Endodermal cell (in vitro differentiated cells): Measurements from ENCODE around the gene KLF5. TPM values are rescaled to one million over a fixed set of nuclear protein-coding genes. Genes with fewer than 3 reads are reported as not detected.
A peak's percentile ranks its signal among the peaks of the same experiment; 100 is the strongest.

Source experiments
- DNase-seq: peaks from one replicate; pipeline ENCODE4 v3.0.0-alpha.2; 2017
- H3K27ac ChIP-seq: 2 replicates; pipeline ENCODE4 v1.5.1; 2013; ENCODE audit warnings: mild to moderate bottlenecking, low read depth, low read length, moderate library complexity
- H3K27me3 ChIP-seq: 2 replicates; pipeline ENCODE4 v1.6.1; 2013; ENCODE audit warnings: mild to moderate bottlenecking, low read length, moderate library complexity; ENCODE audit not compliant: insufficient read depth, control insufficient read depth, poor library complexity, severe bottlenecking
- H3K36me3 ChIP-seq: 2 replicates; pipeline ENCODE4 v1.7.0; 2013; ENCODE audit warnings: mild to moderate bottlenecking, low read length, moderate library complexity; ENCODE audit not compliant: control insufficient read depth, insufficient read depth
- H3K4me1 ChIP-seq: one replicate; pipeline ENCODE4 v1.7.0; 2013; ENCODE audit warnings: low read length; ENCODE audit not compliant: control insufficient read depth, insufficient read depth
- H3K4me3 ChIP-seq: 2 replicates; pipeline ENCODE4 v1.5.1; 2013; ENCODE audit warnings: mild to moderate bottlenecking, low read length, moderate library complexity
- H3K9ac ChIP-seq: 2 replicates; pipeline ENCODE4 v1.6.1; 2013; ENCODE audit warnings: mild to moderate bottlenecking, low read length, moderate library complexity; ENCODE audit not compliant: poor library complexity, severe bottlenecking; ENCODE audit errors: extremely low read depth
- H3K9me3 ChIP-seq: 2 replicates; pipeline ENCODE4 v1.6.1; 2013; ENCODE audit warnings: mild to moderate bottlenecking, low read length, moderate library complexity; ENCODE audit not compliant: control insufficient read depth
- H3K27ac Mint-ChIP-seq: 2 replicates; pipeline ENCODE4 v1.8.0; 2020; ENCODE audit warnings: mixed read lengths
- H3K27me3 Mint-ChIP-seq: 2 replicates; pipeline ENCODE4 v1.8.0; 2021; ENCODE audit warnings: mild to moderate bottlenecking, mixed read lengths; ENCODE audit not compliant: insufficient read depth
- H3K36me3 Mint-ChIP-seq: 2 replicates; pipeline ENCODE4 v1.8.0; 2020; ENCODE audit warnings: low read depth, mixed read lengths
- H3K4me1 Mint-ChIP-seq: 2 replicates; pipeline ENCODE4 v1.8.0; 2020; ENCODE audit warnings: mixed read lengths
- H3K4me3 Mint-ChIP-seq: 2 replicates; pipeline ENCODE4 v1.8.0; 2020; ENCODE audit warnings: mild to moderate bottlenecking, moderate library complexity, mixed read lengths
- H3K9me3 Mint-ChIP-seq: 2 replicates; pipeline ENCODE4 v1.8.0; 2020; ENCODE audit warnings: mild to moderate bottlenecking, mixed read lengths
- WGBS, 2 experiments: methylation state at CpG; one replicate each; pipeline versions ENCODE4 v1.1.5 to v1.1.7; 2013; ENCODE audit warnings: missing lambda C conversion rate in 2 of 2, mixed read lengths in 1 of 2; ENCODE audit not compliant: insufficient coverage in 1 of 2, insufficient read length in 1 of 2; 5-methylcytosine and 5-hydroxymethylcytosine counted together
- total RNA-seq, 2 donors: library from RNA; stranded (reverse); fragmentation: NEBNext Ultra II Directional in 1 of 2; extraction: Animal tissue kit (Norgen Biotek cat#: 25700) in 1 of 2; gene quantifications; 2 replicates in 1 of 2; 3 replicates in 1 of 2; pipeline ENCODE4 v1.2.1, GENCODE V29; 2021
- TF ChIP-seq, protein P1 (sequence below): fragments of 200-600 bp; sonication (generic); conservative IDR thresholded peaks from 2 replicates; pipeline ENCODE4 v1.5.0; 2021; ENCODE audit warnings: antibody characterized with exemption, mild to moderate bottlenecking

The KLF5 gene
- total RNA-seq, 2 donors from 2014 or later: 39.6 to 41.1 TPM

DNA sequence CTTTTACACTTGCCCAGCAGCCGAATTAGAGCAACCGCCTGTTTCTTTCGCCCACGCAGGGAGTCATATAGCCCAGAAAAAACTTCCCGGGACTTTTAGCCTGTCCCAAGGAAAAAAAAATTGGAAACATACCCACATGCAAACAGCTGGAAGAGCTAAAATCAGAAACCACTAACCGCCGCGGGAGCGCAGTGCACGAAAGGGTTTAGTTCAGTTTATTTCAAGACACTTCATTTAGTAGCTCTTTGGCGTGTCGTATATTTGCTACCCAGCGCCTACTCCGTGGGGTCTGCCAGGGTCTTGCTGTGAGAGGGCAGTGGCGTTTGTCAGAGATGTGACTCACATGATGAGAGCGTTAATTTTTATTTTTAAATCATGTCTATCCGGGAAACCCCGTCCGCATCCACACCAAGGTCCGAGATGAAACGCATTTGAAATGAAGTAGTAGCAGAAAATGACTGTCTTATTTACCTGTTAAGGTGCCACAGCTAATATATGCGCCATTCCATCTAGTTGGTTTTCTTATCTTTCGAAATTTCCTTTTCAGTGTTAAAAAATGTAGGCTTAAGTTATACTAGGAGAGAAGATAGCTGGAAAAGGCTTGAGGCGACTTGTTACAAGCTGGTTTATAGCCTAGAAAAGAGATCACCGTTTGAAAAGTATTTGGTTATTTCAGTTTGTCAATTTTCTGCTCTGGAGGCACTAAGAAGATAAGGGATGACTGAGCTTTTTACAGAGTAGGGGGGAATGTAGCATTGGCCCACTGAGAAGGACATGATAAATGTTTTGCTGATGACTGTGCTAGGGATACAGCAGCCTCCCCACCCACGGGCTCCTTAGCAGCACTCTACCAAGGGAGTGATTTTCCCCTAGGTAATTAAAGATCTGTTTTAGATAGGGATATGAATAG, 1.7 kb downstream of the KLF5 start:
- peaks cover 33% of the 10 kb centered on the region for H3K36me3 Mint-ChIP-seq
- peaks cover 33% of the 10 kb centered on the region for H3K27me3 Mint-ChIP-seq
- H3K27ac Mint-ChIP-seq: peak overlapping the region; percentile 74
- H3K27ac ChIP-seq: no peak overlapping the region
- peaks cover 41% of the 10 kb centered on the region for H3K36me3 ChIP-seq
- H3K9ac ChIP-seq: peak overlapping the region; percentile 81
- peak overlapping the region; percentile 98 for H3K4me3 ChIP-seq
- DNase-seq: no peak
- H3K9me3 ChIP-seq: no peaks in the 10 kb centered on the region
- TF ChIP-seq, protein P1, sequence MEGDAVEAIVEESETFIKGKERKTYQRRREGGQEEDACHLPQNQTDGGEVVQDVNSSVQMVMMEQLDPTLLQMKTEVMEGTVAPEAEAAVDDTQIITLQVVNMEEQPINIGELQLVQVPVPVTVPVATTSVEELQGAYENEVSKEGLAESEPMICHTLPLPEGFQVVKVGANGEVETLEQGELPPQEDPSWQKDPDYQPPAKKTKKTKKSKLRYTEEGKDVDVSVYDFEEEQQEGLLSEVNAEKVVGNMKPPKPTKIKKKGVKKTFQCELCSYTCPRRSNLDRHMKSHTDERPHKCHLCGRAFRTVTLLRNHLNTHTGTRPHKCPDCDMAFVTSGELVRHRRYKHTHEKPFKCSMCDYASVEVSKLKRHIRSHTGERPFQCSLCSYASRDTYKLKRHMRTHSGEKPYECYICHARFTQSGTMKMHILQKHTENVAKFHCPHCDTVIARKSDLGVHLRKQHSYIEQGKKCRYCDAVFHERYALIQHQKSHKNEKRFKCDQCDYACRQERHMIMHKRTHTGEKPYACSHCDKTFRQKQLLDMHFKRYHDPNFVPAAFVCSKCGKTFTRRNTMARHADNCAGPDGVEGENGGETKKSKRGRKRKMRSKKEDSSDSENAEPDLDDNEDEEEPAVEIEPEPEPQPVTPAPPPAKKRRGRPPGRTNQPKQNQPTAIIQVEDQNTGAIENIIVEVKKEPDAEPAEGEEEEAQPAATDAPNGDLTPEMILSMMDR: no peak
- no peaks in the 10 kb centered on the region for H3K9me3 Mint-ChIP-seq
- peaks cover 9% of the 10 kb centered on the region for H3K4me1 ChIP-seq
- peaks cover 13% of the 10 kb centered on the region for H3K27me3 ChIP-seq
- 10 to 16% methylated on average over 19 to 26 of the region's 26 CpGs for WGBS, 2 experiments
- H3K4me3 Mint-ChIP-seq: peak overlapping the region; percentile 93
- H3K4me1 Mint-ChIP-seq: peaks cover 49% of the 10 kb centered on the region

GRCh38 chr13:73061473-73061872, 2.7 kb downstream of the KLF5 start:
- no peak for DNase-seq
- Mint-ChIP-seq H3K4me1 (peaks cover 47% of the 10 kb centered on the region), H3K4me3 (peak overlapping the region; percentile 93), H3K36me3 (peaks cover 40% of the 10 kb centered on the region), H3K27ac (no peak overlapping the region), H3K9me3 (no peaks in the 10 kb centered on the region), H3K27me3 (peaks cover 33% of the 10 kb centered on the region)
- H3K36me3 ChIP-seq: peaks cover 50% of the 10 kb centered on the region
- peak overlapping the region; percentile 98 for H3K4me3 ChIP-seq
- TF ChIP-seq, protein P1: no peak
- H3K9me3 ChIP-seq: no peaks in the 10 kb centered on the region
- H3K27me3 ChIP-seq: peaks cover 13% of the 10 kb centered on the region
- H3K27ac ChIP-seq: no peak overlapping the region
- H3K9ac ChIP-seq: peak overlapping the region; percentile 81
- H3K4me1 ChIP-seq: peaks cover 5% of the 10 kb centered on the region
- 93 to 100% methylated on average over 4 to 6 of the region's 6 CpGs for WGBS, 2 experiments

DNA sequence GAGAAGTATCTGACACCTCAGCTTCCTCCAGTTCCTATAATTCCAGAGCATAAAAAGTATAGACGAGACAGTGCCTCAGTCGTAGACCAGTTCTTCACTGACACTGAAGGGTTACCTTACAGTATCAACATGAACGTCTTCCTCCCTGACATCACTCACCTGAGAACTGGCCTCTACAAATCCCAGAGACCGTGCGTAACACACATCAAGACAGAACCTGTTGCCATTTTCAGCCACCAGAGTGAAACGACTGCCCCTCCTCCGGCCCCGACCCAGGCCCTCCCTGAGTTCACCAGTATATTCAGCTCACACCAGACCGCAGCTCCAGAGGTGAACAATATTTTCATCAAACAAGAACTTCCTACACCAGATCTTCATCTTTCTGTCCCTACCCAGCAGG, 3.1 kb downstream of the KLF5 start:
- H3K36me3 Mint-ChIP-seq: peaks cover 40% of the 10 kb centered on the region
- 75 to 78% methylated on average over 9 of the region's 9 CpGs for WGBS, 2 experiments
- H3K9me3 Mint-ChIP-seq: no peaks in the 10 kb centered on the region
- peak overlapping the region; percentile 93 for H3K4me3 Mint-ChIP-seq
- H3K27ac ChIP-seq: no peak overlapping the region
- H3K27me3 ChIP-seq: peaks cover 13% of the 10 kb centered on the region
- peak; percentile 63 for DNase-seq
- H3K27ac Mint-ChIP-seq: no peak overlapping the region
- H3K4me1 Mint-ChIP-seq: peaks cover 47% of the 10 kb centered on the region
- H3K4me1 ChIP-seq: peaks cover 2% of the 10 kb centered on the region
- peaks cover 33% of the 10 kb centered on the region for H3K27me3 Mint-ChIP-seq
- peaks cover 54% of the 10 kb centered on the region for H3K36me3 ChIP-seq
- H3K9me3 ChIP-seq: no peaks in the 10 kb centered on the region
- H3K9ac ChIP-seq: no peak overlapping the region
- TF ChIP-seq, protein P1: peak; percentile 16
- peak overlapping the region; percentile 98 for H3K4me3 ChIP-seq
